Measurements from ENCODE around the gene PTPRG.

DNA sequence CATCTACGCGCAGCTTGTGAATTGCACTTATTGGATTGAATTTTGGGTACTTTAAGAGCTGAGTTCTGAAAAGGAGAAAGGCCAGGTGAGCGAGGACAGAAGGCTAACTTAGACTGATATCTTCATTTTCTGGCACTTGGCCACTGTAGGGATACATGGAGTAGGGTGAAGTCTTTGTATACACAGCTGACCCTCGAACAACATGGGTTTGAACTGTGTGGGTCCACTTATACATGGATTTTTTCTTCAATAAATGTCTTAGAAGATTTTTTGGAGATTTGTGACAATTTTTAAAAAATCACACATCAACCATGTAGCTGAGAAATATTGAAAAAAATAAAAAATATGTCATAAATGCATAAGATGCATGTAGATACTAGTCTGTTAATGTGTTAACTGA is 18.3 kb downstream of the PTPRG start:
- TF ChIP-seq POLR2A (IDR thresholded peaks at IDR 0.05; ENCODE audit: low read length) (no peak), GATA1 (IDR thresholded peaks at IDR 0.05; ENCODE audit: low read depth, low read length) (no peak)
